HUES48 (cell line): ENCODE measurements around the gene PCYOX1L.

ENCODE experiments used
- H3K27ac ChIP-seq: one replicate; pipeline ENCODE4 v1.7.0; 2013; ENCODE audit warnings: low read depth, low read length, inconsistent platforms
- H3K27me3 ChIP-seq: 2 replicates; pipeline ENCODE4 v1.6.1; 2013; ENCODE audit warnings: mild to moderate bottlenecking, low read length; ENCODE audit not compliant: control insufficient read depth, insufficient read depth
- H3K36me3 ChIP-seq: 2 replicates; pipeline ENCODE4 v1.6.1; 2013; ENCODE audit warnings: low read length; ENCODE audit not compliant: control insufficient read depth, insufficient read depth
- H3K4me1 ChIP-seq: 2 replicates; pipeline ENCODE4 v1.6.1; 2013; ENCODE audit warnings: mild to moderate bottlenecking, low read length; ENCODE audit not compliant: control insufficient read depth, insufficient read depth
- H3K4me3 ChIP-seq: 2 replicates; pipeline ENCODE4 v1.5.1; 2013; ENCODE audit warnings: mild to moderate bottlenecking, low read depth, low read length
- H3K9ac ChIP-seq: 2 replicates; pipeline ENCODE4 v1.6.1; 2013; ENCODE audit warnings: mild to moderate bottlenecking, low read depth, low read length, moderate library complexity
- H3K9me3 ChIP-seq: 2 replicates; pipeline ENCODE4 v1.6.1; 2013; ENCODE audit warnings: low read length; ENCODE audit not compliant: control insufficient read depth, insufficient read depth

The PCYOX1L gene

GRCh38 chr5:149378241-149378820 lies 20.5 kb downstream of the PCYOX1L start:
- H3K27me3 ChIP-seq, result no peaks in the 10 kb centered on the region
- H3K36me3 ChIP-seq, result no peaks in the 10 kb centered on the region
- H3K9me3 ChIP-seq, result no peaks in the 10 kb centered on the region
- no peak overlapping the region for H3K4me3 ChIP-seq
- no peak overlapping the region for H3K9ac ChIP-seq
- H3K4me1 ChIP-seq, result no peaks in the 10 kb centered on the region
- H3K27ac ChIP-seq, result no peak overlapping the region

- H3K4me3 ChIP-seq, result no peak within 1 kb of the TSS
- no peaks in the 10 kb centered on the region for H3K36me3 ChIP-seq
- H3K4me1 ChIP-seq, result no peaks in the 10 kb centered on the region
- no peak within 1 kb of the TSS for H3K27ac ChIP-seq
- no peaks in the 10 kb centered on the region for H3K9me3 ChIP-seq
- no peak within 1 kb of the TSS for H3K9ac ChIP-seq
- no peaks in the 10 kb centered on the region for H3K27me3 ChIP-seq
These were observed 21.4 kb downstream of the PCYOX1L start, which contains the start of gene IL17B for GRCh38 chr5:149379177-149379761. Gene IL17B (minus strand): TSS chr5:149379292. CDS start chr5:149379225, 67 bp downstream.

- Histone ChIP-seq H3K27me3 (no peaks in the 10 kb centered on the region), H3K9me3 (no peaks in the 10 kb centered on the region), H3K4me1 (no peaks in the 10 kb centered on the region), H3K36me3 (no peaks in the 10 kb centered on the region), H3K27ac (no peak overlapping the region), H3K4me3 (no peak overlapping the region), H3K9ac (no peak overlapping the region)
These were observed 22.1 kb downstream of the PCYOX1L start for GRCh38 chr5:149379818-149380374.

GRCh38 chr5:149380466-149381121 lies 22.7 kb downstream of the PCYOX1L start:
- H3K36me3 ChIP-seq, result no peaks in the 10 kb centered on the region
- no peaks in the 10 kb centered on the region for H3K9me3 ChIP-seq
- no peaks in the 10 kb centered on the region for H3K27me3 ChIP-seq
- no peak overlapping the region for H3K9ac ChIP-seq
- H3K4me3 ChIP-seq, result no peak overlapping the region
- H3K27ac ChIP-seq, result no peak overlapping the region
- no peaks in the 10 kb centered on the region for H3K4me1 ChIP-seq

- Histone ChIP-seq H3K36me3 (no peaks in the 10 kb centered on the region), H3K27ac (no peak overlapping the region), H3K27me3 (no peaks in the 10 kb centered on the region), H3K4me3 (no peak overlapping the region), H3K4me1 (no peaks in the 10 kb centered on the region), H3K9ac (no peak overlapping the region), H3K9me3 (no peaks in the 10 kb centered on the region)
These were observed 23.6 kb downstream of the PCYOX1L start for GRCh38 chr5:149381261-149381985.

GRCh38 chr5:149381986-149382338 lies 24.1 kb downstream of the PCYOX1L start:
- Histone ChIP-seq H3K9ac (no peak overlapping the region), H3K4me3 (no peak overlapping the region), H3K36me3 (no peaks in the 10 kb centered on the region), H3K9me3 (no peaks in the 10 kb centered on the region), H3K27me3 (no peaks in the 10 kb centered on the region), H3K4me1 (no peaks in the 10 kb centered on the region), H3K27ac (no peak overlapping the region)

GRCh38 chr5:149382517-149383220 lies 24.8 kb downstream of the PCYOX1L start:
- Histone ChIP-seq H3K9ac (no peak overlapping the region), H3K36me3 (no peaks in the 10 kb centered on the region), H3K9me3 (no peaks in the 10 kb centered on the region), H3K4me3 (no peak overlapping the region), H3K27me3 (no peaks in the 10 kb centered on the region), H3K4me1 (no peaks in the 10 kb centered on the region), H3K27ac (no peak overlapping the region)

- Histone ChIP-seq H3K9me3 (no peaks in the 10 kb centered on the region), H3K4me1 (no peaks in the 10 kb centered on the region), H3K9ac (no peak overlapping the region)
These were observed 25.6 kb downstream of the PCYOX1L start for GRCh38 chr5:149383399-149383798.

GRCh38 chr5:149386166-149386565 lies 28.3 kb downstream of the PCYOX1L start:
- Histone ChIP-seq H3K4me3 (no peak overlapping the region), H3K27ac (no peak overlapping the region), H3K36me3 (no peaks in the 10 kb centered on the region), H3K4me1 (no peaks in the 10 kb centered on the region), H3K9me3 (no peaks in the 10 kb centered on the region), H3K9ac (no peak overlapping the region), H3K27me3 (no peaks in the 10 kb centered on the region)

More at GRCh38 chr5:149383399-149383798, 25.6 kb downstream of the PCYOX1L start:
- no peaks in the 10 kb centered on the region for H3K27me3 ChIP-seq
- no peak overlapping the region for H3K4me3 ChIP-seq
- no peaks in the 10 kb centered on the region for H3K36me3 ChIP-seq
- H3K27ac ChIP-seq, result no peak overlapping the region

- Histone ChIP-seq H3K4me3 (no peak overlapping the region), H3K36me3 (no peaks in the 10 kb centered on the region), H3K9ac (no peak overlapping the region), H3K4me1 (no peaks in the 10 kb centered on the region), H3K27me3 (no peaks in the 10 kb centered on the region), H3K27ac (no peak overlapping the region), H3K9me3 (no peaks in the 10 kb centered on the region)
These were observed 29.3 kb downstream of the PCYOX1L start for GRCh38 chr5:149387081-149387631.
